NCI-H226 (cell line): ENCODE measurements around the gene PRKAG2.
"Not testable (repeated sequence)": the region's sequence is repeated elsewhere in the genome, so short reads cannot be mapped to it uniquely, and the experiment has no call there.

Experiments
- DNase-seq: peaks from one replicate; pipeline ENCODE4 v3.0.0-alpha.2; 2015

PRKAG2 gene

DNA sequence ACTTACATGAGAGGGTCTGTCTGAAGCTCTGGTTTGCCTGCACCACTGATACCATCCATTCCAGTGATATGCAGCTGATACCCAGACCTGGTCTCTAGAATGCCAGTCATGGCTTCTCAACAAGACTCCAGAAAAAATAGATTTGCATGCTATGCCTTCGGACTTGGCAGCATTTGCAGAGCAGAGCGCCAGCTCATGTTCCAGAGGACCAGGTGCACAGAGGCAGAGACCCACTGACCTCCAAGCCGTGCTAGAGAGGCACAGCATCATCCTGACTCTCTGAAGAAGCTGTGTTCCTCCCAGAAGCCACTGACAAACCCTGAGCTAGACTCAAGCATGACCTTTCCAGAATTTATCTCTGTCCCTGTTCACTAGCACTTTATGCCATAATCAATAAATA, 6.9 kb upstream of the PRKAG2 start:
- DNase-seq: no peak

- no peak for DNase-seq
Measured at GRCh38 chr7:151882734-151883133, 5.8 kb upstream of the PRKAG2 start.

DNA sequence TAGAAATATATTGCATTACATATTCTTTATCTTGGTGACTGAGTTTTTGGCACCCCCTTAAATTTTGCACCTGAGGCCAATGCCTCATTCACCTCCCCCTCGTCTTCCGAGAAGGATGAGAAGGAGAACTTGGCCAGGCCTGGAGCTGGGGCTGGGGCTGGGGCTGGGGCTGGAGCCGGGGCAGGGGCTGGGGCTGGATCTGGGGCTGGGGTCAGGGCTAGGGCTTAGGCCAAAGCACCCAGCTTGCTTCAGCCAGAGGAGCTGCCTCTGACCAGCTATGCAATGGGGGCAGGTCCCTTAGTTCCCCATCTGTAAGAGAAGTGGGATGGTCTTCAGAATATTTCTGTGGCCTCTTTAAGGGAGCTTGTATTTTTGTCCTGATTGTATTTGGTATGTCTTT, 3.8 kb upstream of the PRKAG2 start:
- no peak for DNase-seq

DNA sequence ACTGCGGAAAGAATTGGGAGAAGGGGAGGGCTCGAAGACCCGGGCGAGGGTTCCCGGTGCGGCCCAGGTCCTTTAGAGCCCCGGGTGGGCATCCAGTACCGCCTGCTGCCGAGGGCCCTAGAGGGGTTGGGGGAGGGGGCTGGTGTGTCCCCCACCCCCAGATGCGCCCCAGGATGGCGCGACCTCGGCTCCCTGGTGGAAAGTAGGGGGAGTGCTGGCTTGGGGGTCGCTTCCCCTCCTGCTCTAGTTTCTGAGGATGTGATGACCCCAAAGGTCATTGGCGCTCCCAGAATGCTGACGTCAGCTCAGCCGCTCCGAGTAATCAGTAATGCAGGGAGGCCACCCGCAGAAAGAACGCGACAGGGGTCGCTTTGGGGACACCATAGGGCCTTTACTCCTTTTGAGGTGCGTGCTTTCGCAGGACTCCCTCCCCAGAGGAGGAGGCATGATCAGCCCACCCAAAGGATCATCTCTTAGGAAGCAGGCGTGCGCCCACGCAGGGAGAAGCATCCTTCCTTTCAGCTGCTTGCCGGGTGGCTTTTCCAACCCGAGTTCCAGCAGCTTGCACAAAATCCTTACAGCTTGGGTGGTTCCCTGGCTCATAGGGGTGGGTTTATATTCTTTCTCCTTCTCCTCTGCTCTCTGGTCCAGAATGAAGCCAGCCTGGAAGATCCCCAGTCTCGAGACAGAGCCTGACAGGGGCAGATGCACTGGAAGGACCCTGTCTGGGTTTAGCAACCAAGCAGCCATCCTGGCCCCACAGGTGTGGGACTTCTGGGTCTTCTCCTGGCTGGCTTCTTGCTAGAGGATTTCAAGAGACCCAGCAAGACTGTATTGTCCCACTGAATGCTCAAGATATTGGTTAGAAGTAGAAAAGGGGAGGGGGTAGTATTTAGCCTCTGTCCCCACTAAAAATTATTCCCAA, 1.3 kb upstream of the PRKAG2 start:
- DNase-seq: no peak

DNA sequence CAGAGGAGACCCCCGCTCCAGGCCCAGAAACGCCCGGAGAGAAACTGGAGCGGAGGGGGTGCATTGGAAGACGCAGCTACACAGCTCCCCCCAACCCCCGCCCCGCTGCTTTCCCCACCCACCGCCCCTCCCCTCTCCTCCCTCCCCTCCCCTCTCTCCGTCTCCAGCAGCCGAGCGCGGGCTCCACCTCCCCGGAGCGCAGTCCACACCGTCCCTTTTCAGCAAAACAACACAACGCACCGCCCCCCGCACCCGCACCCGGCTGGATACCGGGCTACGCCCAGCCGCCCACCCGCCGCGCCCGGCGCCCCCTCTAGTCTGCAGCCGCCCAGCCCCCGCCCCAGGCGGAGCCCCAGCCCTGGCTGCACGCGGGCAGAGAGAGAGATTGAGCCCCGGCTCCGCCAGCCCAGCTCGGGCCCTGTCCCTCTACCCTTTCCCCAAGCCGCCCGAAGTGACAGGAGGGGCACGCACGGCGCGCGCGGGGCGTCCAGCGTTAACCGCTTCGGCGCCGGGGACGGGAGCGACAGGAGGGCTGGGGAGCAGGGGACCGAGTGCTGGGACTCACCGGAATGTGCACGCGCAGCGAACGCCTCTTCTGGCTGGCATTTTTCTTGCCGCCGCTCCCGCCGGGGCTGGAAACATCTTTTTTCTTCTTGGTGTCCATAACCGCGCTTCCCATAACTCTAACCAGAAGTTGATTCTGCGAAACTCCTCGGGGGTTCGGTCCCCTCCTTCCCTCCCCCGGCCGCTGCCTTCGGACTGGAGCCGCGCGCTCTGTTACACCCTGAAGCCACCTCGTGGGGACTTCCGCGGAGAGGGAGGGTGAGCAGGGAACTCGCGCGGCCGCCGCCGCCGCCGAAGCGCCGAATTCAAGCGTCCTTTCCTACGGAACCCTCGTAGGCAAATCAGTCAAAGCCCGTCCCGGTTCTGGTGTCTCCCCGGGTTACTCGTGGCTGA, 695 bp downstream of the PRKAG2 start:
- DNase-seq: peak; percentile 15

- DNase-seq: not testable (repeated sequence)
Measured at GRCh38 chr7:151874479-151874878, 2.4 kb downstream of the PRKAG2 start.

GRCh38 chr7:151873402-151873965, 3.4 kb downstream of the PRKAG2 start:
- no peak for DNase-seq

DNA sequence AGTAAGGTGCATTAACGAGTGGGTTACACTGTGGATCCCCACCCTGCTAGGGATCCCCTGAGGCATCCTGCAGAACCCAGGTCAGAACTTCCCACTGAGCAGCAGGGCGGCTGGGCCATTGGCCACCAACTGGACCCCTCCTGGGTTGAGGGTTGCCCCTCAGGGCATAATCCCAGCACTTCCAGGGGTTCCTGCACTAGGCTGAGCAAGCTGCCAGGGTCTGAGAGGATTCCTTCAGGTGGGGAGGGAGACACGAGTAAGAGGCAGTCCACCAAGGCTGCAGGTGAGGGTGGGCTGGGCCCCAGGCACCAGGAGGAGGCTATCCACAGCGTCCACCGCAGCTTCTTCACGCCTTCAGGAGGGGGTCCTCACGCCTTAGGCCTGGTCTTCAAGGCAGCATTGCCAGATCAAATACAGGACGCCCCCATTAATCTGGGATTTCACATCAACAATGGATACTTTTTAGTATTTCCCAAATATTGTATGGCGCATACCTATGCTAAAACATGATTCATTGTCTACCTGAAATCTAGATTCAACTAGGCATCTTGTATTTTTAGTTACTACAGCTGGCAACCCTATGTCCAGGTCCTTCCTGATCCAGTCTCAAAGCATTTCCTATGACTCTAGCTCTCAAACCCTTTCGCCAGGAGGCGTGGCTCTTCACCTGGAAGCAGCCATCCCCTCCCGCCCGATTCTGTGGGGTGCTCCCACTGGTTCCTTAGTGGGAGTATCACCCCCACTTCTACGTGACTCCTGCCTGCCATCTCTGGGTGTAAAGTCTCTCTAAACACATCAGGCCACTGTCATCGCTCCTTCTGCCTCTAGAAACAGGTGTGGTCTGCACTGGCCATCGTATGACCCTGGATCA, 4.1 kb downstream of the PRKAG2 start:
- no peak for DNase-seq

DNA sequence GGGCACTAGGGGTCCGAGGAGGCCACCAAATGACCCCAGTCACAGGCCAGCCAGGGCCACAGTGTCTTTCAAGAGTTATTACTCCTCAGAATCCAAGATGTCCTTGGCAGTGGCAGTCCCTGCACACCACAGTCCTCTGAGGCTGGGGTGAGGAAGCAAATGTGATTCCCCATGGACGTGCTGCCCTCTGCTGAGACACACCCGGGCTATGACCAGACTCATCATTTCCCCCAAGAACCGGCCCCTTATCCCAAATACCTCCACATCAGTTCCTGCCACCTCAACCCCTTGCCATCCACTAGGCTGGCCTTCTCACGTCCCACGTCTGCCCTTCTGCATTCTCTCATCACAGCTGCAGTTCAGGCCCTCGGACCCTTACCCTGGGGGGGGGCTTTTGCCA, 5.0 kb downstream of the PRKAG2 start:
- DNase-seq: no peak

DNA sequence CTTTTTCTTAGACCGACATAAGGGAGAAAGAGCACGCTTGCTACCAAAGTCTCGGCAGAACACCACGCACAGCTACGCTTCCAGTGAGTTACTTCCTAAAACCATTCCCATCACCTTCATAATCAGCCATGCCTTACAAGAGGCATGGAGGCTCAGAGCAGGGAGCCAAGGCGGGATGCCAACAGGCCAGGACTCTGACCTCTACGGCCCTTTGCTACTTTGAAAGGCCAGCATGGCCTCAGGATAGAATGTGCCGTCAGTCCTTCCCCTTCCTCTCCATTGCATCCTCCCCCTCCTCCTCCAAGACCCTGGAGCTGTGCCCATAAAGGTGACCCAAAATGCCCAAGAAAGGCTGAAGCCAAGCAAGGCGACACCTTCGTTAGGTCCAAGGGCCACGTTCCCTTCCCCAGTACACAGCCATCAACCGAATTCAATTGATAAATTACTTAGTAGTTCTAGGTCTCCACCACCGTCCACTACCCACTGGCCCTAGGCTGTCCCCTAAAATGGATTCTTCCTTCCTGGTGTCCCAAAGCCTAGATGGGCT, 5.7 kb downstream of the PRKAG2 start:
- DNase-seq: no peak

DNA sequence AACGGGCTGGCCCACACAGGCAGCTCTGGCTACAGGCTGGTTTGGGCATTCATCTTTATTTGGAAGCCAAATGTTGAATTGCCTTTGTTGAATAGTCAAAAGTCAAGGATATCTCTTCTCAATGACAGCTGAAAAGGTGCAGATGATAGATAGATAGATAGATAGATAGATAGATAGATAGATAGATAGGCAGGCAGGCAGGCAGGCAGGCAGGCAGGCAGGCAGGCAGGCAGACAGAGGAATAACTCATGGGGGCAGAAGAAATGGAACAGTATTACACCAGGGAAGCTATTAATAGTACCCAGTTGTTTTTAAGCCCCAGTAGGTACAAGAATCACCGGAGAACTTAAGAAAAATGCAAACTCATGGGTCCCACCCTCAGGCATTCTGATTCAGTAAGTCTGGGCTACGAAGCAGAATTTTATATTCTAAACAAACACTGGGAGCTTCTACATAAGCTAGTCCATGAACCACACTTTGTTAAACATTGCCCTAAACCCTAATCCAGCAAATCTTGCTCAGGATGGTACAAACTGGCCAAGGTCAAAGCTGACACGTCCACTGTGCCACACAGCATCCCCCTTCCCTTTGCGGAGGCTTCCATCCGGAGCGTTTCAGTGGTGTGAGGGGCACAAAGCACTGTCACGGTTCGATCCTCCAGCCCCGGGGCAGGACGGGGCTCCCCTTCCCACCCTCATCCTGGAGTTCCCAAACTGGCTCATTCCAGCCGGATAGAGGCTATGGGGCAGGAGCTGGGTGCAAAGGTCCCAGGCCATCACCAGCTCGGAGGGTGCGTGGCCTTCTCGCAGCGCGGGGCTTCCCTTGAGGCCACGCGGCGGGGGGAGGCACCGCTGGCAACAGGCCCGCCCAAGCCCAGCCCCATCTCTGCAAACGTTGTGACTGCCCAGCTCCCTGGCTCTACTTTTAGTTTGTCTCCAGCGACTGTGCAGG, 6.7 kb downstream of the PRKAG2 start:
- DNase-seq: no peak

GRCh38 chr7:151869455-151869854, 7.5 kb downstream of the PRKAG2 start:
- DNase-seq: no peak

DNA sequence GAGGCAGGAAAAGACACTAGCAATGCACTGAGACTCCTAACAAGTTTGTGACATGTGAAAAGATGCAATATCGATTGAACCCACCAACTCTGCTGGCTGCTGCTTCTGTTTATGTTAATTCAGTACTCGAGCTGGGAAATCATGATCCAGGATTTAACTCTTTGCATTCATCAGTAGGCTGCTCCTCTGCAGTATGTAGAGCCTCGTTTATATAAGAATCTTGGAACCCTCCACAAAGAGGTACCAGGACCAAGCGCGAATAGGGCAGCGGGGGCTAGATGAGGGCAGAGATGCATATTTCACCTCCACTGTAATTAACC, 7.8 kb downstream of the PRKAG2 start:
- no peak for DNase-seq

GRCh38 chr7:151868396-151869108, 8.4 kb downstream of the PRKAG2 start:
- DNase-seq: no peak

GRCh38 chr7:151867912-151868311, 9.0 kb downstream of the PRKAG2 start:
- no peak for DNase-seq

GRCh38 chr7:151866761-151867655, 9.9 kb downstream of the PRKAG2 start:
- no peak for DNase-seq

- no peak for DNase-seq
Measured at GRCh38 chr7:151866028-151866427, 10.9 kb downstream of the PRKAG2 start.

DNA sequence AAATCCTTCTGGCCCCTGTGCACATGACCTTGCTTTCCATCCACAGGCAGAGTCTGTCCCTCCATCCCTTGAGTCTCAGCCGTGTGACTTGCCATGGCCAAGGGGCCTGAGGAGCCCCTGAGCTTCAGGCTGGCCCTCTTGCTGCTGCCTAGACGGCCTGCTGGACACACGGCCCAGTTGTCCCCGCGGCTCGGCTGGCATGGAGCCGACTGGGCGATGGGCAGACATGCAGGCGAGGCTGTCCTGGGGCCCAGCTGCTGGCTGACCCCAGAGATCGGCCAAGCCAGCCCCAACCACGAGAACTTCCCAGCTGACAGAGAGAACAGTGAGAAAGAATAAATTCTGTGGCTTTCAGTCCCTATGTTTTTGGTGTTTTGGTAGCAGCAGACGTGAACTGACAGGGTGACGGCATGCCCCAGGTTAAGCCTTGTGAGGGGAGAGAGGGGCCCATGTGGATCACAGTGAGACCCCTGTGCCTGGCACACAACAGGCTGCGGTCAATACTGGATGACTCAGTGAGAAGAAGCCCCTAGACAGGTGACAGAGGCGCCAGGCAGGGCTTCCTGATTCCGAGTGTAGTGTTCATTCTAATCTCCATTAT, 11.7 kb downstream of the PRKAG2 start:
- DNase-seq: no peak

- no peak for DNase-seq
Measured at GRCh38 chr7:151864561-151864960, 12.4 kb downstream of the PRKAG2 start.
